BE2C (cell line): ENCODE results near the gene ASIC2.

Experiments
- DNase-seq: peaks from one replicate; pipeline ENCODE4 v3.0.0-alpha.2; 2020
- H3K27me3 ChIP-seq: fragments of 250-450 bp; sonication (Bioruptor Pico); 2 replicates; pipeline ENCODE4 v1.5.1; 2020; ENCODE audit warnings: mild to moderate bottlenecking
- H3K36me3 ChIP-seq: fragments of 250-450 bp; sonication (Bioruptor Pico); 2 replicates; pipeline ENCODE4 v1.5.1; 2020; ENCODE audit warnings: mild to moderate bottlenecking
- H3K4me1 ChIP-seq: fragments of 250-450 bp; sonication (Bioruptor Pico); 2 replicates; pipeline ENCODE4 v1.5.1; 2020
- H3K4me3 ChIP-seq: 2 replicates; pipeline ENCODE4 v1.5.1; 2011; ENCODE audit warnings: low read depth, low read length
- H3K9me3 ChIP-seq: fragments of 250-450 bp; sonication (Bioruptor Pico); 2 replicates; pipeline ENCODE4 v1.5.1; 2020
- TF ChIP-seq, protein P1 (sequence below): IDR thresholded peaks from 2 replicates; pipeline ENCODE4 v1.5.1; 2012; ENCODE audit warnings: mild to moderate bottlenecking, low read depth, low read length

Gene ASIC2

GRCh38 chr17:33218698-33219601, 74.1 kb downstream of the ASIC2 start:
- H3K9me3 ChIP-seq, result no peaks in the 10 kb centered on the region
- H3K4me1 ChIP-seq, result no peaks in the 10 kb centered on the region
- no peak for DNase-seq
- TF ChIP-seq, protein P1, sequence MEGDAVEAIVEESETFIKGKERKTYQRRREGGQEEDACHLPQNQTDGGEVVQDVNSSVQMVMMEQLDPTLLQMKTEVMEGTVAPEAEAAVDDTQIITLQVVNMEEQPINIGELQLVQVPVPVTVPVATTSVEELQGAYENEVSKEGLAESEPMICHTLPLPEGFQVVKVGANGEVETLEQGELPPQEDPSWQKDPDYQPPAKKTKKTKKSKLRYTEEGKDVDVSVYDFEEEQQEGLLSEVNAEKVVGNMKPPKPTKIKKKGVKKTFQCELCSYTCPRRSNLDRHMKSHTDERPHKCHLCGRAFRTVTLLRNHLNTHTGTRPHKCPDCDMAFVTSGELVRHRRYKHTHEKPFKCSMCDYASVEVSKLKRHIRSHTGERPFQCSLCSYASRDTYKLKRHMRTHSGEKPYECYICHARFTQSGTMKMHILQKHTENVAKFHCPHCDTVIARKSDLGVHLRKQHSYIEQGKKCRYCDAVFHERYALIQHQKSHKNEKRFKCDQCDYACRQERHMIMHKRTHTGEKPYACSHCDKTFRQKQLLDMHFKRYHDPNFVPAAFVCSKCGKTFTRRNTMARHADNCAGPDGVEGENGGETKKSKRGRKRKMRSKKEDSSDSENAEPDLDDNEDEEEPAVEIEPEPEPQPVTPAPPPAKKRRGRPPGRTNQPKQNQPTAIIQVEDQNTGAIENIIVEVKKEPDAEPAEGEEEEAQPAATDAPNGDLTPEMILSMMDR, result no peak
- no peaks in the 10 kb centered on the region for H3K36me3 ChIP-seq
- no peak overlapping the region for H3K4me3 ChIP-seq
- peaks cover 14% of the 10 kb centered on the region for H3K27me3 ChIP-seq

DNA sequence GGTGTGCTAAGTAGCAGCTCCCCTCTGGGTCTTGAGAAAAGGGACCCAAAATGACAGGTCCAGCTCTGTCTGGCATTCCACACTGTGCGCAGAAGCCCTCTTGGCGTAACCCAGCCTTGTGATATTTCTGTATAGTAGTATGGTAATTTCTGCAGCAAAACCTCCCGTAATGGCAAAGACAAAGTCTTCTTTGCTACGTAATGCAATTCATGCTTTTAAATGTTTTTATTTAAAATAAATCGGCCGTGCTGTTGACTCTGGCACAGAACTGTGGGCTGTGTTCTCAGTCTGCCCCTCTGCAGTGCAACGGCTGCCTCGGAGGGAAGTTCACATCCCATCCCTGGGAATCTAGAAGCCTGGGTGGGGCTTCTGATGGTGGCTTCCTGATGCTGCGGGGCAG, 75.2 kb downstream of the ASIC2 start:
- Histone ChIP-seq H3K9me3 (no peaks in the 10 kb centered on the region), H3K4me3 (no peak overlapping the region), H3K36me3 (no peaks in the 10 kb centered on the region), H3K27me3 (peaks cover 14% of the 10 kb centered on the region), H3K4me1 (no peaks in the 10 kb centered on the region)
- DNase-seq, result no peak
- TF ChIP-seq, protein P1, result no peak

DNA sequence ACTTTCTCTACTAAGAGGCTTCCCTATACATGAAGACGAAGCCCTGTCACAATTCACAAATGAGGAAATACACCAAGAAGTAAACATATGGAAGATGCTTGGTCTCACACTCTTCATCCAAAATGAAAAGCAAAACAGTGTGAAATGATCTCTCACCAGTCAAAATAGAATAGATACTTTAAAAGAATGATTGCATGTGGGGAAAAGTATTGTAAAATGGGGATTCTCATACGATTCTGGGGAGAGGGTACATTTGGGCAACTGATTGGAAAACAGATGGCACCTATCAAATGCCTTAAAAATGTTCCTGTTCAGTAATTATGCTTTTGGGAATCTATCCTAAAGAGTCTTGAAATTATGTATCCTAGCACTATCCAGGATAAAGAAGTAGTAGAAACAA, 78.1 kb downstream of the ASIC2 start:
- no peak for DNase-seq
- no peak overlapping the region for H3K4me3 ChIP-seq
- TF ChIP-seq, protein P1, result no peak
- H3K4me1 ChIP-seq, result no peaks in the 10 kb centered on the region
- H3K27me3 ChIP-seq, result peaks cover 18% of the 10 kb centered on the region
- H3K36me3 ChIP-seq, result no peaks in the 10 kb centered on the region
- H3K9me3 ChIP-seq, result no peaks in the 10 kb centered on the region

DNA sequence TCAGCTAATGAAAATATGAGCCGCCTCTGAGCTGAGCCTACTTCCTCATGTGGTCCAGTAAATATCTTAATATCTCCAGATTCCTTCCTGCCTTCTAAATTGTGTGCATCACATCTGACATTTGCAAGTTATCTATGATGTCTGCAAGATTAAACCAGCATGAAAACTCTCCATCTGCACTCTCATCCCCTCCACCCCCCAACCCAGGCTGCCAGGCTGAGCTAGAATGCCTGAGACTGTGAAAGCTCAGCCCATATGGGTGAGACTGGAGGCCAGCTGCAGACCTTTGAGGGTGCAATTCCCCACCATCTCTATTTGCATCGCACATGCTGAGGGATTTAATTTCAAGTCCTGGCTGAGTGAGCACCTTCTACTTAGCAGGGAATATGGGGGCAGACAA, 82.8 kb downstream of the ASIC2 start:
- Histone ChIP-seq H3K27me3 (peaks cover 10% of the 10 kb centered on the region; the same call in 1 of the 2 replicates), H3K36me3 (no peaks in the 10 kb centered on the region), H3K4me3 (no peak overlapping the region), H3K4me1 (no peaks in the 10 kb centered on the region), H3K9me3 (no peaks in the 10 kb centered on the region)
- no peak for DNase-seq
- TF ChIP-seq, protein P1, result no peak

DNA sequence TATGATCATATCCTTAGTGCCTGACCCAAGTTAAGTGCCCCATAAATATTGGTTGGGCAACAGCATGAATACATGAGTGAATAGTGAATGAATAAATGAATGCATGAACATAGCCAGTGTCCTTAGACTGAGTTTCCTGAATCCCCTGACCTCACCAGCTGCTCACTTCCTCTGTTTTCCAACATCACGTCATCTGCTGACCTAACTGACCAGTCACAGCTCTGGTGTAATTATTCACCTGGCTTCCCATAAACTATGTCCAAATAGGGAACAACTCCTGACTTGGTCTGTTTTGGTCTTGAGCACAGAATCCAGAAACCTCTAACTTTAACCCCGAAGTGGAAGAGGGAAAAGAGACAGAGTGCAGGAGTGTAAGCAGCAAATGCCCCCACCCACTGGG, 83.4 kb downstream of the ASIC2 start:
- no peak for DNase-seq
- Histone ChIP-seq H3K4me1 (no peaks in the 10 kb centered on the region), H3K27me3 (peaks cover 10% of the 10 kb centered on the region; the same call in 1 of the 2 replicates), H3K9me3 (no peaks in the 10 kb centered on the region), H3K4me3 (no peak overlapping the region), H3K36me3 (no peaks in the 10 kb centered on the region)
- TF ChIP-seq, protein P1, result no peak

DNA sequence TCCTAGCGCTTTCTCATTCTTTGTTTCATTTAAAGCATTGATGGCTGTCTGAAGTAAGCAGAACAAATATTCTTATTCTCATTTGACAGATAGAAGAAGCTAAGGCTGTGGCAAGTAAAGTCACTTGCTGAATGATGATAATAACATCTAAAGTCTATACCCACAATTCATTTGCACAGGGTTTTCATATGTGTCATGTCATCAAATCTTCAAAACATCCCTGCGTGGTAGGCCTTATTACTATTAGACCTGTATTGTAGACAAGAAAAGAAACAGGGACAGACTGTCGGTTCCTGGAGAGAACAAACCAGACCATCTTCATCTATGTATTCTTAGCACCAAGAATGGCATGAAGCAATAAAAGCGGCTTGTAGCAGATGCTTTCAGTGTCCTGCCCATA, 85.9 kb downstream of the ASIC2 start:
- DNase-seq, result no peak
- Histone ChIP-seq H3K9me3 (no peaks in the 10 kb centered on the region), H3K4me3 (no peak overlapping the region), H3K4me1 (no peaks in the 10 kb centered on the region), H3K36me3 (no peaks in the 10 kb centered on the region), H3K27me3 (peaks cover 8% of the 10 kb centered on the region; the same call in 1 of the 2 replicates)
- TF ChIP-seq, protein P1, result no peak
